NCI-H2196 (cell line): Measurements from ENCODE around the gene MSANTD3.
A peak's percentile ranks its signal among the peaks of the same experiment; 100 is the strongest.
"Not testable (repeated sequence)": the region's sequence is repeated elsewhere in the genome, so short reads cannot be mapped to it uniquely, and the experiment has no call there.

Experiments used
- DNase-seq: peaks from one replicate; lab custom pipeline; 2025; ENCODE audit not compliant: unreplicated experiment; lab: John Stamatoyannopoulos, UW

MSANTD3 gene

DNA sequence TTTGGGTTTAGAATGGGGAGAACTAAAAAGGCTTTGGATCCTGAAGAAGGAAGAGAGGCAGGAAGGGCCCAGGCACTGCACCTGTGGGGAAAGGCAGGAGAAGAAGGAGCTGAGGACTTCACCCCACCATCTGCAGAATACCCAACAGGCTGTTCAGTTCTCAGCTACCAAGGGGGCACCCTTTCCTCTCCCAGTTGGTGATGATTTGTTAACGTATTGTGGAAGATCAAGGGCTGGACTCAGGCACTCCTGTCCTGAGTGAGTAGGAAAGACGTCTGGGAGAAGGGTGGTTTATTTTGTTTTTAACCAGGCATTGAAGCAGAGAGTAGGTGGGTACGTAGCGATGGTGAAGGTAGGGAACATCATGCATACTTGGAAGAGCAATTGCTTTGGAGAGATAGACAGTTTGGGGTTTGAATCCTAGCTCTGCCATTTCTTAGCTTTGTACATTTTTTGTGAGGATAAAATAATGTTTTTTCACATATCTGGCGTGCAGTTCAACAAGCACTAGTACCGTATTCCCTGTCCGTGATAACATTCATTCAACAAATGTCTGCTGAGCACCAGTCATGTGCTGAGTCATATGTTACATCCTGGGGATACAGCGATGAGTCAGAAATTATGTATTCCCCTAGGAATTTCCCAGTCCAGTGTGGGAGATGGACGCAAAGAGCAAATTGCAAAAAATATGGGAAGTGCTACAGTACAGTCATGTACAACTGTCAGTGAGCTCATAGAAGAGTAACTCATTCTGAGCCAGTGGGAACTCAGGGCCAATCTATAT, 2.1 kb downstream of the MSANTD3 start:
- DNase-seq: no peak

DNA sequence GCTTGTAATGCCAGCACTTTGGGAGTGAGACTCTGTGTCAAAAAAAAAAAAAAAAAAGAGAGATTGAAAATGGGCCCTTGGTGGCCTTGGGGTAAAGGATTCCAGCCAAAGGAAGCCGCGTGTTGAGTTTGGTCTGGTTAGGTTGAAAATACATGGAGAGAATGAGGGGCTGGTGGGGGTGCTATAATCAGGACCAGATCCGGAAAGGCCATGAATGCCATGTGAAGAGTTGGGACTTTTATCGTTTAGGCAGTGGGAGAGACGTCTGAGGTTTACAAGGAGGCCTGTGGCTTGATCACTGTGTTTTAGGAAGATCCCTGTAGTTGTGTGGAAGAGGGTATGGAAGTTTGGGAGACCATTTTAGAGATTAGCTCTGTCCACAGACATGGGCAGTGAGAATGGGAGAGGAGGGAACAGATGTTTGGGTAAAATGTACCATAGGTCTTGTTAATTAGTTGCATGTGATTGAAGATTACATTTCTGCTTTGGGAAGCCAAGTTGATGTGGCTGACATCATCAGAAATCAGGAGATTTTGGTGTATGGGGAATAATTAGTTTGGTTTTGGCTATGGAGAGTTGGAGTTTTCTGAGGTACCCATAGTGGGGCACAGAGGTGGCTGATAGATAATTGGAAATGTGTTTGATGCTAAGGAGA, 3.5 kb downstream of the MSANTD3 start:
- DNase-seq: no peak

DNA sequence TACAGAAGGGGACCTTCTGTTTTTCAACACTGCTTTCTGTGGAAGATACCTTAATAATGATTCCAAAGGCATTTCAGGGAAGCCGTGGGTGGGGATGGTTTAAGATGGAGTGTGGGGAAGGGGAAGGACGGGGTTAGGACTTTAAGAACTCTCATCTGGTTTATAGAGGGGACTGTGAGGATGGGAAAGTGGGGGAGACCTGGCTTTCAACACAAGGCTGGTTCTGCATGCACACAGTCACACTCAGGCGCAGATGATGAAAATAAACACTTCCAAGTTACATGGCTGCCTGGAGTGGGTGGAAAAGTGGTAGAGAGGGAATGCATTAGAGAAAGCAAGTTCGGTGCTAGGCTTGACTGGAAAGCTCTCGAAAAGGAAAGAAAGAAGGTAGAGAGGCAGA, 4.9 kb downstream of the MSANTD3 start:
- DNase-seq: no peak

- DNase-seq: no peak
Observed at GRCh38 chr9:100432736-100433135, 5.8 kb downstream of the MSANTD3 start.

GRCh38 chr9:100436571-100436970, 9.6 kb downstream of the MSANTD3 start:
- no peak for DNase-seq

GRCh38 chr9:100437860-100438805, 11.2 kb downstream of the MSANTD3 start:
- DNase-seq: peak; percentile 65

DNA sequence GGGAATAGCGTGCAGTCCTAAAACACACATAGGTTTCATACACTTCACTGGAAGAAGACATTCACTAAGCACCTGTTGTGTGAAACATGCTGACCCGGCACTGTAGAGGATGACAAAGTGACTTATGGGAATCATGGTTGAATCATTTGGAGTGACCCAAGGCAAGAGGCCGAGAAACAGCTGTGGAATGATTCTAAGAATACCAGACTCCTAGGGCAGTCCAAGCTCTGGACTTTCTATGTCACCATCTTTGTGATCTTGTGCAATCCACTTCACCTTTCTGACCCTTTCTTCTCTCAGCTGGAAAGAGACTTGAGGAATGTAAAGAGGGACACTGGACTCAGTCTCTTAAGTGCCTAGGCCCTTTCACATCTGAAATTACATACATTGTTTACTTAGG, 13.1 kb downstream of the MSANTD3 start:
- no peak for DNase-seq

GRCh38 chr9:100440487-100440886, 13.5 kb downstream of the MSANTD3 start:
- DNase-seq: not testable (repeated sequence)

DNA sequence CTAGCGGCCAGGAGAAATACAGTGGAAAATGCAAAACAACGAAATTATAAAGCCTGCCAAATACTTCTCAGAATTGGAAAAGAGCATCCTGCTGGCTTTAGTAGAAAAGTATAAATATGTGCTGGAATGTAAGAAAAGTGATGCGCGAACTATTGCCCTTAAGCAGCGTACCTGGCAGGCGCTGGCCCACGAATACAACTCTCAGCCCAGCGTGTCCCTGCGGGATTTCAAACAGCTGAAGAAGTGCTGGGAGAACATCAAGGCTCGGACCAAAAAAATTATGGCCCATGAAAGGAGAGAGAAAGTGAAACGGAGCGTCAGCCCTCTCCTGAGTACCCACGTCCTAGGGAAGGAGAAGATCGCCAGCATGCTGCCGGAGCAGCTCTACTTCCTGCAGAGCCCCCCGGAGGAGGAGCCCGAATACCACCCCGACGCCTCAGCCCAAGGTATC, 15.0 kb downstream of the MSANTD3 start:
- no peak for DNase-seq

- no peak for DNase-seq
Observed at GRCh38 chr9:100443781-100444768, 17.1 kb downstream of the MSANTD3 start.

GRCh38 chr9:100445161-100445902, 18.4 kb downstream of the MSANTD3 start:
- DNase-seq: no peak

DNA sequence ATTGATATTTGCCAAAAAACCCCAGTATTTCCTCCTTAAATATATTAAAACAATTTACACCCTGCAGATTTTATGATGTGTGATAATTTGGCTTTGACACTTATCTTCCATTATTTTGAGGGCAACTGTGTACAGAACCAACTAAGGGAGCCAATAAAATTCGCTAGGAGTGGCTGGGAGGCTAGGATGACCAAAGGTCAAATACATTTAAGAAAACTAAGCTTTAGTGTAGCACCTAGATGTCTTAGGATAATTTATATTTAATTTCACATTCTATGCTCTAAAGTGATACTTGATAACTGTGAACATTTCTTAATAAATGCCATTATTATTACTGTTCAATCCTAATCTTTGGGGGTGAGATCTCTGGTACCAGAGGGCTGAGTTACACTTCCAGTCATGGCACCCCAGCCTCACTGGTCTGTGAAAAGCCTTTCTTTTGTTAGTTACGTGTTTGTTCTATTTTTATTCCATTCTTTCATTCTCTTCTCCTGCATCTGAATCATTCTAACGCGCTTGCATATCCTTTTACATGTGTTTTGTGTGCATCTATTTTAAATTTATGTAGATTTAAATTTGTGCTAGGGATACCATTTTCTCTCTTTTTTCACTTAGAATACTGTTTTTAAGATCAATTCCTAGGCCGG, 19.1 kb downstream of the MSANTD3 start:
- no peak for DNase-seq

DNA sequence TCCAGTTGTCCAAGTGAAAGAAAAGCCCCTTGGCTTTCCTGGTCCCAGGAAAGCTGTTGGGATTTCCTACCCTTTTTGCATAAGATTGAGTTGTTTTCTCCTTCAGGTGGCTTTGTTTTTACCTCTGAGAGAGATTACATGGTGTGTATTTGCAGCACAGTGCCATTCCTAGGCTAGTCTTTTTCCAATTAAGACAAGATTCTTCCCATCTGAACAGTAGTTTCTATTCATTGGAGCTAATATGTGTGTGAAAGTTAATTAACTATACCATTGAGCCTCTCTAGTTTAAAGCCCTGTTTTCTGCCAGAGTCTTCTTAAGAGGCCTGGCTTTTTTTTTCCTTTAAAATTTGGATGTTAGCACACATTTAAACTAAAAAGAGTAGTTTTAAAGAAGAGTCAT, 20.1 kb downstream of the MSANTD3 start:
- DNase-seq: no peak

- no peak for DNase-seq
Observed at GRCh38 chr9:100448266-100448665, 21.3 kb downstream of the MSANTD3 start.

- no peak for DNase-seq
Observed at GRCh38 chr9:100449420-100449819, 22.5 kb downstream of the MSANTD3 start.

GRCh38 chr9:100452894-100453293, 26.0 kb downstream of the MSANTD3 start:
- DNase-seq: no peak

DNA sequence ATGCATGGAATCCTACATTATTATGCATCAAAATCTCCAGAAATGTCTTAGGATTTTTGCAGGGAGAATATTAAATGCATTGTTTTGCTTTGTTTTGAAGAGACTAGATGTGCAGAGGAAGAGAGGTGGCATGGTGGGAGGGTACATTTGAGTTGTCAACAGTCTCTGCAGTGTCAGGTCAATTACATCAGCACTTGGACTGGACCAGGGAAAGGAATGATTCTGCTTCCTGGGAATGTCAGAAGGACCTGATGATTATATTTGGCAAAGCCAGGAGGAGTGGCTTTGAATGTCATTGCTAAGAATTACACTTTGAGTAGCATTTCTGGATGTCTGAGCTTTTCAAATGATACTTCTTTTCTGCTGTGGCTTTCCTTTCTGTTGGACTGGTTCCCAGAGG, 28.5 kb downstream of the MSANTD3 start:
- no peak for DNase-seq

DNA sequence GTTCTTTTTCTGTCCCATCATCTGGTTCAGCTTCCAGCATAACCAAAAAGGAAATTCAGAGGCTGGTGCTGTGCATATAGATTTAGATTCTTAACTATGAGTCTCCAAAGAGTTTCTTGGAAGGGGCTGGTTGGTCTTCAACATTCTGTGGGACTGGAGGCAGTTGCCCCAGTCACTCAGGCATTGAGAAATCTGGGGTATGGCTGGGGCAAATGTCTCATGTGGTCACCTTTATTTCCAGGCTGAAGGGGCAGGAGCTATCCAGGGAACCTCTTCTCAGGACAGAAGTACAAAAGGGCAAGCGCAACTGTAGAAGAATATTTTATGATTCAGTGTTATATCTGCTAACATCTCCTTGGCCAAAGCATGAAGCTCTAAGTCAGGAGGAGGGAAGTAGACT, 30.6 kb downstream of the MSANTD3 start:
- DNase-seq: no peak

GRCh38 chr9:100459963-100460362, 33.0 kb downstream of the MSANTD3 start:
- DNase-seq: no peak
